Natural killer cell (primary cell): ENCODE results near the gene PRRX2. TPM values are rescaled to one million over a fixed set of nuclear protein-coding genes. Genes with fewer than 3 reads are reported as not detected.

Source experiments
- ATAC-seq, 3 donors: fragments of 150-1000 bp in 2 of 3; fragments of 200-7000 bp in 1 of 3; cut with Tn5 transposase; 1 replicate in 1 of 3; 2 replicates in 2 of 3; pipeline ENCODE4 v1.10.0; 2021; ENCODE audit warnings: mild to moderate bottlenecking in 2 of 3, moderate library complexity in 2 of 3
- DNase-seq, 2 donors: peaks; one replicate each; pipeline versions ENCODE4 v3.0.0 to v3.0.0-alpha.2; 2013 to 2021; ENCODE audit warnings: mixed read lengths in 1 of 2
- H3K27ac ChIP-seq: one replicate; pipeline ENCODE4 v1.5.1; 2013; ENCODE audit warnings: mild to moderate bottlenecking, low read length
- H3K27me3 ChIP-seq: one replicate; pipeline ENCODE4 v1.6.1; 2013; ENCODE audit warnings: low read length; ENCODE audit not compliant: control insufficient read depth, insufficient read depth
- H3K36me3 ChIP-seq: one replicate; pipeline ENCODE4 v1.6.1; 2013; ENCODE audit warnings: low read length; ENCODE audit not compliant: control insufficient read depth, insufficient read depth
- H3K4me1 ChIP-seq: one replicate; pipeline ENCODE4 v1.6.1; 2013; ENCODE audit warnings: low read length; ENCODE audit not compliant: control insufficient read depth, insufficient read depth
- H3K4me3 ChIP-seq: one replicate; pipeline ENCODE4 v1.5.1; 2013; ENCODE audit warnings: low read length
- H3K9me3 ChIP-seq: one replicate; pipeline ENCODE4 v1.6.1; 2013; ENCODE audit warnings: low read length; ENCODE audit not compliant: control insufficient read depth, insufficient read depth
- H3K27ac Mint-ChIP-seq, 2 donors: one replicate each; pipeline ENCODE4 v1.8.0; 2022; ENCODE audit warnings: mild to moderate bottlenecking in 2 of 2, mixed read lengths in 2 of 2, moderate library complexity in 1 of 2
- H3K27me3 Mint-ChIP-seq, 2 donors: one replicate each; pipeline ENCODE4 v1.8.0; 2022; ENCODE audit warnings: low read depth in 2 of 2, mixed read lengths in 2 of 2
- H3K36me3 Mint-ChIP-seq: one replicate; pipeline ENCODE4 v1.8.0; 2022; ENCODE audit warnings: mixed read lengths
- H3K4me1 Mint-ChIP-seq, 2 donors: one replicate each; pipeline ENCODE4 v1.8.0; 2022; ENCODE audit warnings: mixed read lengths in 2 of 2
- H3K4me3 Mint-ChIP-seq: one replicate; pipeline ENCODE4 v1.8.0; 2022; ENCODE audit warnings: mild to moderate bottlenecking, moderate library complexity, mixed read lengths
- H3K9me3 Mint-ChIP-seq, 2 donors: one replicate each; pipeline ENCODE4 v1.8.0; 2022; ENCODE audit warnings: mixed read lengths in 2 of 2
- CTCF ChIP-seq: fragments of 200-600 bp; IDR thresholded peaks from one replicate; pipeline ENCODE4 v1.8.0; 2022; ENCODE audit warnings: antibody characterized with exemption
- WGBS: methylation state at CpG from one replicate; pipeline ENCODE4 v1.1.7; 2013; ENCODE audit warnings: missing lambda C conversion rate; ENCODE audit not compliant: insufficient coverage; 5-methylcytosine and 5-hydroxymethylcytosine counted together
- intact Hi-C: fragments of 100-400 bp; cut with micrococcal nuclease; formaldehyde crosslinking; loops from one replicate; pipeline ENCODE4 v1.14.2; 2022
- total RNA-seq, 4 donors: library from RNA; stranded (reverse); fragments of 120-200 nt in 1 of 4; gene quantifications; one replicate each; pipeline versions ENCODE4 v1.2.3 to v1.2.4, GENCODE V29; 2013 to 2022

The PRRX2 gene
- total RNA-seq, 3 donors from 2014 or later (not counting 1 experiment from before 2014, with no cell fraction given): not detected

GRCh38 chr9:129682381-129682780 is 16.9 kb downstream of the PRRX2 start:
- H3K27me3 ChIP-seq: no peaks in the 10 kb centered on the region
- H3K36me3 Mint-ChIP-seq: no peaks in the 10 kb centered on the region
- H3K9me3 Mint-ChIP-seq: no peaks in the 10 kb centered on the region
- DNase-seq (no peak), ATAC-seq (no peak)
- H3K36me3 ChIP-seq: no peaks in the 10 kb centered on the region
- no peak overlapping the region for H3K27ac Mint-ChIP-seq
- no peak for TF ChIP-seq CTCF
- intact Hi-C loops: no loop called here
- H3K4me3 Mint-ChIP-seq: no peak overlapping the region
- H3K27me3 Mint-ChIP-seq: peaks cover 0 to 5% of the 10 kb centered on the region in 2 donors
- H3K4me3 ChIP-seq: no peak overlapping the region
- no peaks in the 10 kb centered on the region for H3K4me1 ChIP-seq
- no peak overlapping the region for H3K27ac ChIP-seq
- 77% methylated on average over 3 of the region's 7 CpGs for WGBS
- H3K9me3 ChIP-seq: no peaks in the 10 kb centered on the region
- H3K4me1 Mint-ChIP-seq: no peaks in the 10 kb centered on the region

- no peaks in the 10 kb centered on the region for H3K9me3 ChIP-seq
- no peak for TF ChIP-seq CTCF
- H3K27ac ChIP-seq: no peak overlapping the region
- no peak for DNase-seq
- ATAC-seq: no peak
- Mint-ChIP-seq H3K9me3 (no peaks in the 10 kb centered on the region), H3K4me3 (no peak overlapping the region), H3K36me3 (no peaks in the 10 kb centered on the region), H3K4me1 (no peaks in the 10 kb centered on the region), H3K27me3 (no peaks in the 10 kb centered on the region), H3K27ac (no peak overlapping the region)
- H3K36me3 ChIP-seq: no peaks in the 10 kb centered on the region
- no peaks in the 10 kb centered on the region for H3K27me3 ChIP-seq
- 90% methylated on average over 15 of the region's 15 CpGs for WGBS
- intact Hi-C loops: no loop called here
- no peak overlapping the region for H3K4me3 ChIP-seq
- H3K4me1 ChIP-seq: no peaks in the 10 kb centered on the region
These were observed 19.9 kb downstream of the PRRX2 start for GRCh38 chr9:129685220-129685932.

- H3K27ac ChIP-seq: no peak overlapping the region
- intact Hi-C loops: no loop called here
- TF ChIP-seq CTCF: no peak
- WGBS: 74% methylated on average over 3 of the region's 3 CpGs
- DNase-seq (no peak), ATAC-seq (no peak)
- H3K9me3 Mint-ChIP-seq: no peaks in the 10 kb centered on the region
- H3K4me1 ChIP-seq: no peaks in the 10 kb centered on the region
- H3K9me3 ChIP-seq: no peaks in the 10 kb centered on the region
- no peaks in the 10 kb centered on the region for H3K27me3 Mint-ChIP-seq
- H3K4me3 Mint-ChIP-seq: no peak overlapping the region
- H3K4me3 ChIP-seq: no peak overlapping the region
- H3K27ac Mint-ChIP-seq: no peak overlapping the region
- H3K27me3 ChIP-seq: no peaks in the 10 kb centered on the region
- H3K4me1 Mint-ChIP-seq: no peaks in the 10 kb centered on the region
- no peaks in the 10 kb centered on the region for H3K36me3 Mint-ChIP-seq
- no peaks in the 10 kb centered on the region for H3K36me3 ChIP-seq
These were observed 20.4 kb downstream of the PRRX2 start for GRCh38 chr9:129685933-129686259.

- no peaks in the 10 kb centered on the region for H3K36me3 ChIP-seq
- no peak for DNase-seq
- no peaks in the 10 kb centered on the region for H3K4me1 ChIP-seq
- H3K4me1 Mint-ChIP-seq: no peaks in the 10 kb centered on the region
- intact Hi-C loops: no loop called here
- H3K36me3 Mint-ChIP-seq: no peaks in the 10 kb centered on the region
- 81% methylated on average over 8 of the region's 9 CpGs for WGBS
- no peaks in the 10 kb centered on the region for H3K9me3 ChIP-seq
- H3K27ac ChIP-seq: no peak overlapping the region
- no peak overlapping the region for H3K4me3 ChIP-seq
- TF ChIP-seq CTCF: no peak
- no peaks in the 10 kb centered on the region for H3K9me3 Mint-ChIP-seq
- no peak overlapping the region for H3K27ac Mint-ChIP-seq
- no peak for ATAC-seq
- no peaks in the 10 kb centered on the region for H3K27me3 Mint-ChIP-seq
- H3K4me3 Mint-ChIP-seq: no peak overlapping the region
- no peaks in the 10 kb centered on the region for H3K27me3 ChIP-seq
These were observed 21.3 kb downstream of the PRRX2 start for GRCh38 chr9:129686736-129687135.
